Activated CD8-positive, alpha-beta T cell treated with anti-CD3 and anti-CD28 coated beads for 36 hours (primary cell): ENCODE measurements around the gene TUBGCP5. TPM values are rescaled to one million over a fixed set of nuclear protein-coding genes. Genes with fewer than 3 reads are reported as not detected.
"Not testable (repeated sequence)": the region's sequence is repeated elsewhere in the genome, so short reads cannot be mapped to it uniquely, and the experiment has no call there.

Experiments
- ATAC-seq: fragments of 200-7000 bp; cut with Tn5 transposase; one replicate; pipeline ENCODE4 v1.10.0; 2021; ENCODE audit warnings: mild to moderate bottlenecking, moderate library complexity
- CTCF ChIA-PET: fragments of 350-600 bp; sonication (Branson Sonifier 250); formaldehyde crosslinking; loops from one replicate; lab custom pipeline; 2021; ENCODE audit warnings: antibody characterized with exemption; lab: Charles Lee
- POLR2A ChIA-PET: fragments of 350-600 bp; sonication (Branson Sonifier 250); formaldehyde crosslinking; loops from one replicate; lab custom pipeline; 2021; ENCODE audit warnings: antibody characterized with exemption; lab: Charles Lee
- DNase-seq: peaks from one replicate; pipeline ENCODE4 v3.0.0-alpha.2; 2020
- H3K27ac Mint-ChIP-seq: one replicate; pipeline ENCODE4 v1.8.0; 2021; ENCODE audit warnings: mild to moderate bottlenecking, mixed read lengths
- H3K27me3 Mint-ChIP-seq: one replicate; pipeline ENCODE4 v1.8.0; 2021; ENCODE audit warnings: mixed read lengths
- H3K36me3 Mint-ChIP-seq: one replicate; pipeline ENCODE4 v1.8.0; 2021; ENCODE audit warnings: low read depth, mixed read lengths
- H3K4me1 Mint-ChIP-seq: one replicate; pipeline ENCODE4 v1.8.0; 2021; ENCODE audit warnings: low read depth, mixed read lengths
- H3K4me3 Mint-ChIP-seq: one replicate; pipeline ENCODE4 v1.8.0; 2021; ENCODE audit warnings: mild to moderate bottlenecking, moderate library complexity, mixed read lengths
- H3K9me3 Mint-ChIP-seq: one replicate; pipeline ENCODE4 v1.8.0; 2021; ENCODE audit warnings: mixed read lengths
- intact Hi-C: fragments of 100-400 bp; cut with micrococcal nuclease; formaldehyde crosslinking; loops from one replicate; pipeline ENCODE4 v1.10.0; 2022
- total RNA-seq, 2 experiments: library from RNA; stranded (reverse); gene quantifications; one replicate each; pipeline ENCODE4 v1.2.3, GENCODE V29; 2021
- TF ChIP-seq, protein P1 (sequence below): fragments of 200-600 bp; IDR thresholded peaks from one replicate; pipeline ENCODE4 v1.8.0; 2022; ENCODE audit warnings: antibody characterized with exemption, mild to moderate bottlenecking

Gene TUBGCP5
- total RNA-seq, 2 experiments from 2014 or later: 19.2 to 22.0 TPM

GRCh38 chr15:23052522-23052921, 13.2 kb upstream of the TUBGCP5 start:
- POLR2A ChIA-PET: no interaction called here
- Mint-ChIP-seq H3K27me3 (peaks cover 2% of the 10 kb centered on the region), H3K4me3 (no peak overlapping the region), H3K36me3 (no peaks in the 10 kb centered on the region), H3K9me3 (no peaks in the 10 kb centered on the region), H3K4me1 (no peaks in the 10 kb centered on the region), H3K27ac (no peak overlapping the region)
- intact Hi-C loops: no loop called here
- ATAC-seq: no peak
- TF ChIP-seq, protein P1, sequence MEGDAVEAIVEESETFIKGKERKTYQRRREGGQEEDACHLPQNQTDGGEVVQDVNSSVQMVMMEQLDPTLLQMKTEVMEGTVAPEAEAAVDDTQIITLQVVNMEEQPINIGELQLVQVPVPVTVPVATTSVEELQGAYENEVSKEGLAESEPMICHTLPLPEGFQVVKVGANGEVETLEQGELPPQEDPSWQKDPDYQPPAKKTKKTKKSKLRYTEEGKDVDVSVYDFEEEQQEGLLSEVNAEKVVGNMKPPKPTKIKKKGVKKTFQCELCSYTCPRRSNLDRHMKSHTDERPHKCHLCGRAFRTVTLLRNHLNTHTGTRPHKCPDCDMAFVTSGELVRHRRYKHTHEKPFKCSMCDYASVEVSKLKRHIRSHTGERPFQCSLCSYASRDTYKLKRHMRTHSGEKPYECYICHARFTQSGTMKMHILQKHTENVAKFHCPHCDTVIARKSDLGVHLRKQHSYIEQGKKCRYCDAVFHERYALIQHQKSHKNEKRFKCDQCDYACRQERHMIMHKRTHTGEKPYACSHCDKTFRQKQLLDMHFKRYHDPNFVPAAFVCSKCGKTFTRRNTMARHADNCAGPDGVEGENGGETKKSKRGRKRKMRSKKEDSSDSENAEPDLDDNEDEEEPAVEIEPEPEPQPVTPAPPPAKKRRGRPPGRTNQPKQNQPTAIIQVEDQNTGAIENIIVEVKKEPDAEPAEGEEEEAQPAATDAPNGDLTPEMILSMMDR: no peak
- no peak for DNase-seq
- CTCF ChIA-PET: no interaction called here

- Mint-ChIP-seq H3K36me3 (no peaks in the 10 kb centered on the region), H3K4me1 (no peaks in the 10 kb centered on the region), H3K4me3 (no peak overlapping the region), H3K27me3 (no peaks in the 10 kb centered on the region), H3K9me3 (no peaks in the 10 kb centered on the region), H3K27ac (no peak overlapping the region)
- ChIA-PET CTCF (no interaction called here), POLR2A (no interaction called here)
- no peak for ATAC-seq
- TF ChIP-seq, protein P1: no peak
- DNase-seq: no peak
- intact Hi-C loops: no loop called here
These were observed 11.3 kb upstream of the TUBGCP5 start for GRCh38 chr15:23050708-23051107.

DNA sequence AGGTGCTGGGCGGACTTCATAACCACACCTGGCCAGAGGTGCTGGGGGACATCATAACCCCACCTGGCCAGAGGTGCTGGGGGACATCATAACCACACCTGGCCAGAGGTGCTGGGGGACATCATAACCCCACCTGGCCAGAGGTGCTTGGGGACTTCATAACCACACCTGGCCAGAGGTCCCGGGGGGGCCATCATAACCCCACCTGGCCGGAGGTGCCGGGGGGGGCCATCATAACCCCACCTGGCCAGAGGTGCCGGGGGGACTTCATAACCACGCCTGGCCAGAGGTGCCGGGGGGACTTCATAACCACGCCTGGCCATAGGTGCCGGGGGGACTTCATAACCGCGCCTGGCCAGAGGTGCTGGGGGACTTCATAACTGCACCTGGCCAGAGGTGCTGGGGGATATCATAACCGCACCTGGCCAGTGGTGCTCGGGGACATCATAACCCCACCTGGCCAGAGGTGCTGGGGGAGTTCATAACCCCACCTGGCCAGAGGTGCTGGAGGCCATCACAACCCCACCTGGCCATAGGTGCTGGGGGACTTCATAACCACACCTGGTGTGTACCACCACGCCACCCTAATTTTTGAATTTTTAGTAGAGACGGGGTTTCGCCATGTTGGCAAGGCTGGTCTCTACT, 10.7 kb upstream of the TUBGCP5 start:
- ATAC-seq (no peak), DNase-seq (no peak)
- Mint-ChIP-seq H3K9me3 (no peaks in the 10 kb centered on the region), H3K27me3 (no peaks in the 10 kb centered on the region), H3K4me3 (no peak overlapping the region), H3K4me1 (no peaks in the 10 kb centered on the region), H3K36me3 (no peaks in the 10 kb centered on the region), H3K27ac (no peak overlapping the region)
- ChIA-PET POLR2A (no interaction called here), CTCF (no interaction called here)
- intact Hi-C loops: no loop called here
- TF ChIP-seq, protein P1: no peak

- ATAC-seq, CTCF ChIA-PET, H3K9me3 Mint-ChIP-seq, H3K27ac Mint-ChIP-seq, H3K27me3 Mint-ChIP-seq, H3K36me3 Mint-ChIP-seq, H3K4me1 Mint-ChIP-seq, DNase-seq, H3K4me3 Mint-ChIP-seq, POLR2A ChIA-PET, intact Hi-C loops: not testable (repeated sequence)
These were observed 9.4 kb upstream of the TUBGCP5 start for GRCh38 chr15:23048572-23049282.

GRCh38 chr15:23043987-23044386, 4.6 kb upstream of the TUBGCP5 start:
- intact Hi-C loops, H3K27me3 Mint-ChIP-seq, H3K4me3 Mint-ChIP-seq, H3K27ac Mint-ChIP-seq, H3K9me3 Mint-ChIP-seq, H3K4me1 Mint-ChIP-seq, CTCF ChIA-PET, ATAC-seq, H3K36me3 Mint-ChIP-seq, POLR2A ChIA-PET, DNase-seq: not testable (repeated sequence)

DNA sequence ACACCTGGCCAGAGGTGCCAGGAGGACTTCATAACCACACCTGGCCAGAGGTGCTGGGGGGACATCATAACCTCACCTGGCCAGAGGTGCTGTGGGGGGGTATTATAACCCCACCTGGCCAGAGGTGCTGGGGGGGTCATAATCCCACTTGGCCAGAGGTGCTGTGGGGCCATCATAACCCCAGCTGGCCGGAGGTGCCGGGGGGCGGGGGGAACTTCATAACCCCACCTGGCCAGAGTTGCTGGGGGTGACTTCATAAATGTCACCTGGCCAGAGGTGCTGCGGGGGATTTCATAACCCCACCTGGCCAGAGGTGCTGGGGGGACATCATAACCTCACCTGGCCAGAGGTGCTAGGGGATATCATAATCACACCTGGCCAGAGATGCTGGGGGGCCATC, 4.2 kb upstream of the TUBGCP5 start:
- H3K4me1 Mint-ChIP-seq, DNase-seq, H3K9me3 Mint-ChIP-seq, POLR2A ChIA-PET, intact Hi-C loops, H3K36me3 Mint-ChIP-seq, H3K4me3 Mint-ChIP-seq, CTCF ChIA-PET, ATAC-seq, H3K27me3 Mint-ChIP-seq, H3K27ac Mint-ChIP-seq: not testable (repeated sequence)

DNA sequence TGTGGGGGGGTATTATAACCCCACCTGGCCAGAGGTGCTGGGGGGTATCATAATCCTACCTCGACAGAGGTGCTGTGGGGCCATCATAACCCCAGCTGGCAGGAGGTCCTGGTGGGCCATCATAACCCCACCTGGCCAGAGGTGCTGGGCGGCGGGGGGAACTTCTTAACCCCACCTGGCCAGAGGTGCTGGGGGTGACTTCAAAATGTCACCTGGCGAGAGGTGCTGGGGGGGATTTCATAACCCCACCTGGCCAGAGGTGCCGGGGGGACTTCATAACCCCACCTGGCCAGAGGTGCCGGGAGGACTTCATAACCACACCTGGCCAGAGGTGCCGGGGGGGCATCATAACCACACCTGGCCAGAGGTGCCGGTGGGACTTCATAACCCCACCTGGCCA, 2.4 kb upstream of the TUBGCP5 start:
- H3K27ac Mint-ChIP-seq, H3K36me3 Mint-ChIP-seq, ATAC-seq, CTCF ChIA-PET, DNase-seq, intact Hi-C loops, H3K9me3 Mint-ChIP-seq, POLR2A ChIA-PET, H3K4me3 Mint-ChIP-seq, H3K27me3 Mint-ChIP-seq: not testable (repeated sequence)
- H3K4me1 Mint-ChIP-seq: peaks cover 12% of the 10 kb centered on the region
